Central memory CD8-positive, alpha-beta T cell (primary cell): ENCODE data around the gene IL19.
"Not testable (repeated sequence)": the region's sequence is repeated elsewhere in the genome, so short reads cannot be mapped to it uniquely, and the experiment has no call there.

ENCODE experiments used
- ATAC-seq: fragments of 150-1000 bp; cut with Tn5 transposase; replicated peaks from 2 replicates; pipeline ENCODE4 v1.10.0; 2022; ENCODE audit warnings: mild to moderate bottlenecking, moderate FRiP score, moderate number of reproducible peaks; ENCODE audit not compliant: poor library complexity, severe bottlenecking; ENCODE audit errors: extremely low read depth
- DNase-seq, 2 donors: peaks; one replicate each; pipeline ENCODE4 v3.0.0; 2021; ENCODE audit warnings: low spot score in 2 of 2
- H3K27ac Mint-ChIP-seq: one replicate; pipeline ENCODE4 v1.8.0; 2022; ENCODE audit warnings: low read depth, mild to moderate bottlenecking, moderate library complexity, mixed read lengths
- H3K27me3 Mint-ChIP-seq: one replicate; pipeline ENCODE4 v1.8.0; 2022; ENCODE audit warnings: mixed read lengths
- H3K36me3 Mint-ChIP-seq: one replicate; pipeline ENCODE4 v1.8.0; 2022; ENCODE audit warnings: mild to moderate bottlenecking, moderate library complexity, mixed read lengths; ENCODE audit not compliant: insufficient read depth
- H3K4me1 Mint-ChIP-seq: one replicate; pipeline ENCODE4 v1.8.0; 2022; ENCODE audit warnings: mixed read lengths
- H3K4me3 Mint-ChIP-seq: one replicate; pipeline ENCODE4 v1.8.0; 2022; ENCODE audit warnings: mild to moderate bottlenecking, moderate library complexity, mixed read lengths
- H3K9me3 Mint-ChIP-seq: one replicate; pipeline ENCODE4 v1.8.0; 2022; ENCODE audit warnings: mixed read lengths

Gene IL19

GRCh38 chr1:206835186-206835585 lies 64.6 kb downstream of the IL19 start:
- ATAC-seq: no peak
- Mint-ChIP-seq H3K36me3 (no peaks in the 10 kb centered on the region), H3K4me3 (no peak overlapping the region)

GRCh38 chr1:206836111-206836510 lies 65.5 kb downstream of the IL19 start:
- DNase-seq: no peak
- H3K36me3 Mint-ChIP-seq: no peaks in the 10 kb centered on the region
- no peaks in the 10 kb centered on the region for H3K9me3 Mint-ChIP-seq
- H3K4me1 Mint-ChIP-seq: peaks cover 14% of the 10 kb centered on the region
- no peak overlapping the region for H3K4me3 Mint-ChIP-seq
- no peak for ATAC-seq
- no peak overlapping the region for H3K27ac Mint-ChIP-seq
- no peaks in the 10 kb centered on the region for H3K27me3 Mint-ChIP-seq

More at GRCh38 chr1:206835186-206835585, 64.6 kb downstream of the IL19 start:
- no peak for DNase-seq
- Mint-ChIP-seq H3K4me1 (peaks cover 19% of the 10 kb centered on the region), H3K27me3 (no peaks in the 10 kb centered on the region), H3K27ac (no peak overlapping the region), H3K9me3 (no peaks in the 10 kb centered on the region)

GRCh38 chr1:206839006-206839560 lies 68.5 kb downstream of the IL19 start:
- Mint-ChIP-seq H3K4me1 (no peaks in the 10 kb centered on the region), H3K36me3 (no peaks in the 10 kb centered on the region), H3K27me3 (no peaks in the 10 kb centered on the region), H3K9me3 (no peaks in the 10 kb centered on the region), H3K4me3 (no peak overlapping the region), H3K27ac (no peak overlapping the region)
- DNase-seq (no peak), ATAC-seq (no peak)

- H3K27me3 Mint-ChIP-seq: no peaks in the 10 kb centered on the region
- H3K9me3 Mint-ChIP-seq: no peaks in the 10 kb centered on the region
- H3K36me3 Mint-ChIP-seq: no peaks in the 10 kb centered on the region
- H3K4me3 Mint-ChIP-seq: no peak overlapping the region
- DNase-seq (no peak), ATAC-seq (no peak)
- no peaks in the 10 kb centered on the region for H3K4me1 Mint-ChIP-seq
- H3K27ac Mint-ChIP-seq: no peak overlapping the region
These were observed 69.3 kb downstream of the IL19 start for GRCh38 chr1:206839857-206840256.

GRCh38 chr1:206841609-206842323 lies 71.2 kb downstream of the IL19 start:
- ATAC-seq (no peak), DNase-seq (no peak)
- Mint-ChIP-seq H3K4me1 (no peaks in the 10 kb centered on the region), H3K36me3 (no peaks in the 10 kb centered on the region), H3K27me3 (no peaks in the 10 kb centered on the region), H3K4me3 (no peak overlapping the region), H3K27ac (no peak overlapping the region), H3K9me3 (no peaks in the 10 kb centered on the region)

GRCh38 chr1:206842854-206843253 lies 72.3 kb downstream of the IL19 start:
- Mint-ChIP-seq H3K36me3 (no peaks in the 10 kb centered on the region), H3K9me3 (no peaks in the 10 kb centered on the region), H3K27ac (no peak overlapping the region), H3K4me3 (no peak overlapping the region), H3K4me1 (no peaks in the 10 kb centered on the region), H3K27me3 (peaks cover 3% of the 10 kb centered on the region)
- no peak for ATAC-seq
- no peak for DNase-seq

- Mint-ChIP-seq H3K4me1 (no peaks in the 10 kb centered on the region), H3K4me3 (no peak overlapping the region), H3K36me3 (no peaks in the 10 kb centered on the region), H3K9me3 (no peaks in the 10 kb centered on the region), H3K27ac (peak overlapping the region; percentile 52), H3K27me3 (peaks cover 10% of the 10 kb centered on the region)
- ATAC-seq (no peak), DNase-seq (no peak)
These were observed 73.1 kb downstream of the IL19 start for GRCh38 chr1:206843626-206844025.

- Mint-ChIP-seq H3K4me1 (no peaks in the 10 kb centered on the region), H3K27me3 (peaks cover 39% of the 10 kb centered on the region), H3K4me3 (no peak overlapping the region), H3K36me3 (no peaks in the 10 kb centered on the region), H3K27ac (no peak overlapping the region), H3K9me3 (no peaks in the 10 kb centered on the region)
- ATAC-seq: no peak
- DNase-seq: no peak
These were observed 75.9 kb downstream of the IL19 start for GRCh38 chr1:206846487-206846886.

- no peak for DNase-seq
- H3K4me1 Mint-ChIP-seq: no peaks in the 10 kb centered on the region
- no peaks in the 10 kb centered on the region for H3K36me3 Mint-ChIP-seq
- no peak for ATAC-seq
- peaks cover 40% of the 10 kb centered on the region for H3K27me3 Mint-ChIP-seq
- H3K9me3 Mint-ChIP-seq: no peaks in the 10 kb centered on the region
- no peak overlapping the region for H3K27ac Mint-ChIP-seq
- no peak overlapping the region for H3K4me3 Mint-ChIP-seq
These were observed 76.8 kb downstream of the IL19 start for GRCh38 chr1:206847337-206847834.

- DNase-seq (no peak), ATAC-seq (no peak)
- Mint-ChIP-seq H3K4me1 (no peaks in the 10 kb centered on the region), H3K4me3 (no peak overlapping the region), H3K27ac (no peak overlapping the region), H3K27me3 (peaks cover 40% of the 10 kb centered on the region), H3K9me3 (no peaks in the 10 kb centered on the region), H3K36me3 (no peaks in the 10 kb centered on the region)
These were observed 77.4 kb downstream of the IL19 start for GRCh38 chr1:206847946-206848345.

GRCh38 chr1:206850401-206850800 lies 79.8 kb downstream of the IL19 start:
- no peak for ATAC-seq
- H3K4me1 Mint-ChIP-seq: no peaks in the 10 kb centered on the region
- peaks cover 40% of the 10 kb centered on the region for H3K27me3 Mint-ChIP-seq
- no peaks in the 10 kb centered on the region for H3K9me3 Mint-ChIP-seq
- no peak overlapping the region for H3K27ac Mint-ChIP-seq
- H3K4me3 Mint-ChIP-seq: no peak overlapping the region
- DNase-seq: no peak
- H3K36me3 Mint-ChIP-seq: no peaks in the 10 kb centered on the region

GRCh38 chr1:206851341-206852010 lies 80.9 kb downstream of the IL19 start:
- no peak for ATAC-seq
- Mint-ChIP-seq H3K27me3 (peaks cover 40% of the 10 kb centered on the region), H3K27ac (no peak overlapping the region), H3K9me3 (no peaks in the 10 kb centered on the region), H3K4me1 (no peaks in the 10 kb centered on the region), H3K4me3 (no peak overlapping the region), H3K36me3 (no peaks in the 10 kb centered on the region)
- no peak for DNase-seq

- not testable (repeated sequence) for H3K9me3 Mint-ChIP-seq, H3K36me3 Mint-ChIP-seq, H3K27ac Mint-ChIP-seq, H3K4me3 Mint-ChIP-seq, DNase-seq, H3K4me1 Mint-ChIP-seq, ATAC-seq
- peaks cover 40% of the 10 kb centered on the region for H3K27me3 Mint-ChIP-seq
These were observed 82.1 kb downstream of the IL19 start for GRCh38 chr1:206852662-206853061.
